Panc1 (cell line): ENCODE results near the gene RPEL1. TPM values are rescaled to one million over a fixed set of nuclear protein-coding genes. Genes with fewer than 3 reads are reported as not detected.
A peak's percentile ranks its signal among the peaks of the same experiment; 100 is the strongest.

ENCODE experiments used
- ATAC-seq: fragments of 200-7000 bp; cut with Tn5 transposase; 2 replicates; pipeline ENCODE4 v1.9.1; 2020; ENCODE audit warnings: mild to moderate bottlenecking, moderate library complexity
- BruUV-seq: library from RNA; stranded (reverse); fragments of 400-500 nt; replicated peaks from 2 replicates; lab custom pipeline; 2021; lab: Mats Ljungman, UMichigan
- CTCF ChIA-PET: fragments of 300-600 bp; sonication (Branson Sonifier 250); formaldehyde crosslinking; loops from one replicate; lab custom pipeline; 2022; ENCODE audit warnings: antibody characterized with exemption; lab: Charles Lee
- POLR2A ChIA-PET: fragments of 300-600 bp; sonication (Branson Sonifier 250); formaldehyde crosslinking; loops from one replicate; lab custom pipeline; 2022; ENCODE audit warnings: antibody characterized with exemption; lab: Charles Lee
- DNase-seq: peaks from one replicate; pipeline ENCODE4 v3.0.0-alpha.2; 2010; ENCODE audit warnings: low read depth, low spot score
- H3K27ac ChIP-seq: 2 replicates; pipeline ENCODE4 v1.5.1; 2011; ENCODE audit warnings: mild to moderate bottlenecking, low read length, inconsistent platforms
- H3K27me3 ChIP-seq: fragments of 200-500 bp; sonication (Bioruptor generic); 2 replicates; pipeline ENCODE4 v1.6.0; 2014; ENCODE audit warnings: low read length, inconsistent platforms; ENCODE audit not compliant: control insufficient read depth, insufficient read depth
- H3K36me3 ChIP-seq: fragments of 200-500 bp; sonication (Bioruptor generic); 2 replicates; pipeline ENCODE4 v1.5.1; 2014; ENCODE audit warnings: inconsistent platforms, mild to moderate bottlenecking, low read length, moderate library complexity; ENCODE audit not compliant: control insufficient read depth, insufficient read depth
- H3K4me1 ChIP-seq: 2 replicates; pipeline ENCODE4 v1.5.1; 2011; ENCODE audit warnings: inconsistent platforms, mild to moderate bottlenecking, low read length, moderate library complexity; ENCODE audit not compliant: control insufficient read depth, insufficient read depth
- H3K4me3 ChIP-seq, 2 experiments: 2 replicates each; pipeline ENCODE4 v1.5.1; 2011 to 2012; ENCODE audit warnings: low read depth in 2 of 2, low read length in 2 of 2, mild to moderate bottlenecking in 2 of 2, inconsistent platforms in 1 of 2, moderate library complexity in 1 of 2
- H3K9me3 ChIP-seq: fragments of 200-500 bp; sonication (Bioruptor generic); 2 replicates; pipeline ENCODE4 v1.5.1; 2014; ENCODE audit warnings: low read depth, mild to moderate bottlenecking, inconsistent platforms, low read length, moderate library complexity; ENCODE audit not compliant: control insufficient read depth, insufficient read depth
- POLR2AphosphoS5 ChIP-seq: IDR thresholded peaks from 2 replicates; pipeline ENCODE4 v1.6.1; 2012; ENCODE audit warnings: mild to moderate bottlenecking, low read depth, low read length, moderate library complexity
- SIN3A ChIP-seq: IDR thresholded peaks from 2 replicates; pipeline ENCODE4 v1.6.1; 2012; ENCODE audit warnings: low read depth, mild to moderate bottlenecking, low read length, moderate library complexity, borderline replicate concordance; ENCODE audit not compliant: insufficient read depth
- TCF7L2 ChIP-seq: IDR thresholded peaks from 2 replicates; pipeline ENCODE4 v1.6.1; 2011; ENCODE audit warnings: mild to moderate bottlenecking, low read depth, low read length, inconsistent platforms
- in situ Hi-C: cut with HindIII; loops from 2 replicates; pipeline ENCODE4 v1.10.0; 2016; ENCODE audit warnings: low sequenced_read_pairs, low pct_unique_long_range_greater_than_20kb
- intact Hi-C: fragments of 100-400 bp; cut with micrococcal nuclease; formaldehyde crosslinking; loops from one replicate; pipeline ENCODE4 v1.10.0; 2022; ENCODE audit not compliant: unreplicated experiment
- total RNA-seq: library from RNA; stranded (reverse); gene quantifications from one replicate; pipeline ENCODE4 v1.2.1, GENCODE V29; 2021; ENCODE audit not compliant: unreplicated experiment
- TF ChIP-seq, protein P1 (sequence below): fragments of 450-650 bp; IDR thresholded peaks from 2 replicates; pipeline ENCODE4 v1.5.1; 2017; ENCODE audit warnings: mild to moderate bottlenecking
- TF ChIP-seq, protein P2 (sequence below), 2 experiments: IDR thresholded peaks; 2 replicates each; pipeline ENCODE4 v1.6.1; 2011 to 2012; ENCODE audit warnings: low read depth in 2 of 2, control low read depth in 1 of 2, low read length in 1 of 2, mild to moderate bottlenecking in 1 of 2, moderate library complexity in 1 of 2; ENCODE audit not compliant: insufficient read depth in 1 of 2

The RPEL1 gene
- total RNA-seq, 1 experiment from 2014 or later, result 0.10 TPM

DNA sequence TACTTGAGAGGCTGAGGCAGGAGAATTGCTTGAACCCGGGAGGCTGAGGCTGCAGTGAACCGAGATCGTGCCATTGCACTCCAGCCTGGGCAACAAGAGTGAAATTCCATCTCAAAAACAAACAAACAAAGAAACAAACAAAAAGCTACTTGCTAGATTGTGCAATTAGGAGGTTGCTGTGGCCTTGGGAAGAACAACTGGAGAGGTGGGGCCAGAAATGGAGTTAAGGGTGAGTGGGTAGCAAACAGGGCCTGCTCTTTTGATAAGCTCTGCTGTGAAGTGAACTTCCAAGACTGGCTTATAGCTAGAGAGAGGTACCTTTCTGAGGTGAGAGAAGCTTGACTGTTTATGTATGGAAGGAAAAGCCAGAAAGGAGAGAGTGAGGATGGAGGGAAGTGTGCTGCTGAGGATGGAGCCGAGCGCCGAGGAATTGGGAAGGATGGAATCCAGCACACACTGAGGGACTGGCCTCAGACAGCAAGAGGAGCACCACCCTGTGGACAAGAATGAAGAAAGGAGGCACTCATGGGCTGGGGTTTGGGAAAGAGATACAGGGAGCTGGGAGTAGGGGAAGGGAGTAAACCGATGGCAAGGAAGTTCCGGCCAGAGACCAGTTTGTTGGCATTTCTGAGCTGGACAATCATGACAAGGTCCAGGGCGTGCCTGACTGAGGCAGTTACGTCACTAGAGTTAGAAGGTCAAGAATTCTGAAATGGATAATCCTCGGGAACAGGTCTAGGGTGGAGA is 7.0 kb upstream of the RPEL1 start:
- Histone ChIP-seq H3K36me3 (no peaks in the 10 kb centered on the region), H3K27me3 (no peaks in the 10 kb centered on the region), H3K9me3 (no peaks in the 10 kb centered on the region), H3K4me1 (peaks cover 36% of the 10 kb centered on the region), H3K4me3 (no peak overlapping the region), H3K27ac (peak overlapping the region; percentile 77)
- ChIA-PET POLR2A (interaction anchor here (0.6 to 1.6 kb wide), 5 partner anchors 46 to 129 kb away, joined by 5 to 13 read pairs (median 9); partner anchors contain the start of gene NT5C2), CTCF (interaction anchor here (0.6 to 1.3 kb wide), 6 partner anchors 46 to 216 kb away, joined by 3 to 15 read pairs (median 6); partner anchors contain the start of gene NT5C2)
- no TSS peak for BruUV-seq
- in situ Hi-C loops (no loop called here), intact Hi-C loops (no loop called here)
- TF ChIP-seq, protein P1, sequence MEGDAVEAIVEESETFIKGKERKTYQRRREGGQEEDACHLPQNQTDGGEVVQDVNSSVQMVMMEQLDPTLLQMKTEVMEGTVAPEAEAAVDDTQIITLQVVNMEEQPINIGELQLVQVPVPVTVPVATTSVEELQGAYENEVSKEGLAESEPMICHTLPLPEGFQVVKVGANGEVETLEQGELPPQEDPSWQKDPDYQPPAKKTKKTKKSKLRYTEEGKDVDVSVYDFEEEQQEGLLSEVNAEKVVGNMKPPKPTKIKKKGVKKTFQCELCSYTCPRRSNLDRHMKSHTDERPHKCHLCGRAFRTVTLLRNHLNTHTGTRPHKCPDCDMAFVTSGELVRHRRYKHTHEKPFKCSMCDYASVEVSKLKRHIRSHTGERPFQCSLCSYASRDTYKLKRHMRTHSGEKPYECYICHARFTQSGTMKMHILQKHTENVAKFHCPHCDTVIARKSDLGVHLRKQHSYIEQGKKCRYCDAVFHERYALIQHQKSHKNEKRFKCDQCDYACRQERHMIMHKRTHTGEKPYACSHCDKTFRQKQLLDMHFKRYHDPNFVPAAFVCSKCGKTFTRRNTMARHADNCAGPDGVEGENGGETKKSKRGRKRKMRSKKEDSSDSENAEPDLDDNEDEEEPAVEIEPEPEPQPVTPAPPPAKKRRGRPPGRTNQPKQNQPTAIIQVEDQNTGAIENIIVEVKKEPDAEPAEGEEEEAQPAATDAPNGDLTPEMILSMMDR, result peak; percentile 43
- TF ChIP-seq TCF7L2 (no peak), SIN3A (no peak), POLR2AphosphoS5 (no peak; the same call in 1 of the 2 replicates)
- TF ChIP-seq, protein P2, sequence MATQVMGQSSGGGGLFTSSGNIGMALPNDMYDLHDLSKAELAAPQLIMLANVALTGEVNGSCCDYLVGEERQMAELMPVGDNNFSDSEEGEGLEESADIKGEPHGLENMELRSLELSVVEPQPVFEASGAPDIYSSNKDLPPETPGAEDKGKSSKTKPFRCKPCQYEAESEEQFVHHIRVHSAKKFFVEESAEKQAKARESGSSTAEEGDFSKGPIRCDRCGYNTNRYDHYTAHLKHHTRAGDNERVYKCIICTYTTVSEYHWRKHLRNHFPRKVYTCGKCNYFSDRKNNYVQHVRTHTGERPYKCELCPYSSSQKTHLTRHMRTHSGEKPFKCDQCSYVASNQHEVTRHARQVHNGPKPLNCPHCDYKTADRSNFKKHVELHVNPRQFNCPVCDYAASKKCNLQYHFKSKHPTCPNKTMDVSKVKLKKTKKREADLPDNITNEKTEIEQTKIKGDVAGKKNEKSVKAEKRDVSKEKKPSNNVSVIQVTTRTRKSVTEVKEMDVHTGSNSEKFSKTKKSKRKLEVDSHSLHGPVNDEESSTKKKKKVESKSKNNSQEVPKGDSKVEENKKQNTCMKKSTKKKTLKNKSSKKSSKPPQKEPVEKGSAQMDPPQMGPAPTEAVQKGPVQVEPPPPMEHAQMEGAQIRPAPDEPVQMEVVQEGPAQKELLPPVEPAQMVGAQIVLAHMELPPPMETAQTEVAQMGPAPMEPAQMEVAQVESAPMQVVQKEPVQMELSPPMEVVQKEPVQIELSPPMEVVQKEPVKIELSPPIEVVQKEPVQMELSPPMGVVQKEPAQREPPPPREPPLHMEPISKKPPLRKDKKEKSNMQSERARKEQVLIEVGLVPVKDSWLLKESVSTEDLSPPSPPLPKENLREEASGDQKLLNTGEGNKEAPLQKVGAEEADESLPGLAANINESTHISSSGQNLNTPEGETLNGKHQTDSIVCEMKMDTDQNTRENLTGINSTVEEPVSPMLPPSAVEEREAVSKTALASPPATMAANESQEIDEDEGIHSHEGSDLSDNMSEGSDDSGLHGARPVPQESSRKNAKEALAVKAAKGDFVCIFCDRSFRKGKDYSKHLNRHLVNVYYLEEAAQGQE (IDR thresholded peaks at IDR 0.05; ENCODE audit: insufficient read depth in 1 of 2, low read depth in 2 of 2, low read length in 1 of 2), result no peak
- DNase-seq (no peak), ATAC-seq (peak; percentile 76)

DNA sequence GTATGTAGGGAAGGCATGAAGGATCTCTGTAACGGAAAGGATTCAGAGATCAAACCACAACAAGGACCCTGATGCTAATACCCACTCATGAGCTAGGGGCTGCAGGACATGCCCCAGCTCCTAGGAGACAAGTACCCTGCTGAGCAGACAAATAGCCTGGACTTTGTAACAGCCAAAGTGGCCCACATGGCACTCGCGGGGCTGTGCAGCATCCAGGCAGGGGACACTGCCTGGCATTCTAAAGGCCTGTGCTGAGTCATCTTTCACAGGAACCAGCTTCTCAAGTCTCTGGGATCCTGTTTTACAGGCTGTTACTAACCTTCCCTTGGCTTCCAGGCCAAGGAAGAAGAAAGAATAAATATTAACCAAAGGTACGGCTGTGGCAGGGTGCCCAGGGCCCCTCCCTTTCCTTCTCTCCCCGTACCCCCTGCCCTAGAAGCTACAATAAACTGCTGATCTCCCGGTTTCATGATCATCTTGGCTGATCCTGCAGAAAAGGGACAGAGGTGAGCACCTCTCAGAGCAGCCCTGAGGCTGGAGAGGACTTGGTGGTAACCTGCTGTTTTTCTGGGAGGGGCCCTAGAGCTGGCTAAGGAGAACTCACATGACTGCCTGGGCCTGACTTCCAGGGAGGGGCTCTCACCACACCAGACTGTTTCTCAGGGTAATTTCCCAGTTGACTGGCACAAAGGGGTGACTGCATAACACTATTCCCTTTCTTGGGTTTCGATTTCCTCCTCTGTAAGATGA is 4.2 kb upstream of the RPEL1 start:
- POLR2A ChIA-PET, result interaction anchor here (0.5 to 1.5 kb wide), 5 partner anchors 11 to 918 kb away, joined by 5 to 18 read pairs (median 6); partner anchors contain the start of gene NT5C2
- H3K4me1 ChIP-seq, result peaks cover 35% of the 10 kb centered on the region
- peak overlapping the region; percentile 94 for H3K27ac ChIP-seq
- TF ChIP-seq TCF7L2 (peak; percentile 74; the same call in 1 of the 2 replicates), POLR2AphosphoS5 (peak; percentile 72; the same call in 1 of the 2 replicates), SIN3A (0 out of 2 replicates have a peak, but pooled peaks have one; percentile 47)
- TF ChIP-seq, protein P1, result no peak
- TF ChIP-seq, protein P2 (IDR thresholded peaks at IDR 0.05; ENCODE audit: insufficient read depth in 1 of 2, low read depth in 2 of 2, low read length in 1 of 2), result 0 out of 4 replicates have a peak, but pooled peaks of 1 of the 2 experiments have one; percentile 17
- no TSS peak for BruUV-seq
- no peaks in the 10 kb centered on the region for H3K36me3 ChIP-seq
- CTCF ChIA-PET, result interaction anchor here (0.6 kb wide), 1 partner anchor 344 kb away, joined by 3 read pairs; no protein-coding TSS in a partner anchor
- H3K27me3 ChIP-seq, result no peaks in the 10 kb centered on the region
- H3K4me3 ChIP-seq, result peak overlapping the region in 1 of 2 experiments; percentile 35; a peak in 2 of 4 replicates
- H3K9me3 ChIP-seq, result no peaks in the 10 kb centered on the region
- ATAC-seq (peak; percentile 85), DNase-seq (no peak)
- intact Hi-C loops (loop anchor here (5.0 to 10.0 kb wide), 2 partner anchors 49 to 127 kb away; partner anchors contain the start of gene NT5C2), in situ Hi-C loops (no loop called here)
